NCI-H446 (cell line): Measurements from ENCODE around the gene NEDD8.
A peak's percentile ranks its signal among the peaks of the same experiment; 100 is the strongest.
"Not testable (repeated sequence)": the region's sequence is repeated elsewhere in the genome, so short reads cannot be mapped to it uniquely, and the experiment has no call there.

Experiments used
- DNase-seq, 2 experiments: peaks; one replicate each; lab custom pipeline; 2025; lab: John Stamatoyannopoulos, UW

Gene NEDD8

GRCh38 chr14:24247422-24247821 lies 15.3 kb upstream of the NEDD8 start:
- DNase-seq, result no peak

- DNase-seq, result no peak
Measured at GRCh38 chr14:24246765-24247212, 14.6 kb upstream of the NEDD8 start.

GRCh38 chr14:24245350-24245749 lies 13.2 kb upstream of the NEDD8 start:
- DNase-seq, result not testable (repeated sequence)

- DNase-seq, result no peak
Measured at GRCh38 chr14:24243336-24243836, 11.2 kb upstream of the NEDD8 start.

GRCh38 chr14:24241829-24242443 lies 9.8 kb upstream of the NEDD8 start:
- peak; percentile 98 for DNase-seq

GRCh38 chr14:24240110-24240918 lies 8.1 kb upstream of the NEDD8 start:
- DNase-seq, result no peak

GRCh38 chr14:24238527-24239037 lies 6.4 kb upstream of the NEDD8 start:
- DNase-seq, result no peak

- no peak for DNase-seq
Measured at GRCh38 chr14:24238123-24238522, 6.0 kb upstream of the NEDD8 start.

GRCh38 chr14:24237463-24237955 lies 5.3 kb upstream of the NEDD8 start:
- DNase-seq, result no peak

- no peak for DNase-seq
Measured at GRCh38 chr14:24236689-24237462, 4.7 kb upstream of the NEDD8 start.

GRCh38 chr14:24235804-24236688 lies 3.9 kb upstream of the NEDD8 start:
- DNase-seq, result no peak

- no peak for DNase-seq
Measured at GRCh38 chr14:24234095-24235005, 2.2 kb upstream of the NEDD8 start.

GRCh38 chr14:24233538-24233866 lies 1.3 kb upstream of the NEDD8 start:
- no peak for DNase-seq

GRCh38 chr14:24232645-24233537 lies 724 bp upstream of the NEDD8 start, which contains the start of gene GMPR2:
TSS of gene GMPR2 (plus strand) at chr14:24232929. CDS start at chr14:24233254, 325 bp downstream.
- DNase-seq, result peak in 1 of 2 experiments; percentile 84

- no peak for DNase-seq
Measured at GRCh38 chr14:24231263-24232120, 675 bp downstream of the NEDD8 start.

GRCh38 chr14:24228902-24229301 lies 3.3 kb downstream of the NEDD8 start:
- no peak for DNase-seq

- no peak for DNase-seq
Measured at GRCh38 chr14:24226473-24226872, 5.7 kb downstream of the NEDD8 start.

GRCh38 chr14:24224618-24225071 lies 7.5 kb downstream of the NEDD8 start:
- DNase-seq, result no peak
